K562 (cell line): ENCODE data around the gene GPC2. TPM values are rescaled to one million over a fixed set of nuclear protein-coding genes. Genes with fewer than 3 reads are reported as not detected.
A peak's percentile ranks its signal among the peaks of the same experiment; 100 is the strongest.

Experiments
- ATAC-seq: fragments of 200-7000 bp; cut with Tn5 transposase; 3 replicates; pipeline ENCODE4 v1.9.1; 2020; ENCODE audit warnings: moderate library complexity
- BruUV-seq: library from RNA; stranded (reverse); fragments of 400-500 nt; replicated peaks from 2 replicates; lab custom pipeline; 2021; lab: Mats Ljungman, UMichigan
- CTCF ChIA-PET: fragments of 300-600 bp; formaldehyde crosslinking; extraction: SDS; loops from one replicate; lab custom pipeline; 2021; ENCODE audit warnings: low intra/inter-chr PET ratio; lab: Yijun Ruan, JAX
- POLR2A ChIA-PET: fragments of 300-600, 350-650 bp; sonication (Branson Sonifier 250); formaldehyde crosslinking; extraction: SDS; loops from one replicate; lab custom pipeline; 2021; ENCODE audit warnings: antibody characterized with exemption, inconsistent platforms; lab: Yijun Ruan, JAX
- DNase-seq, 4 experiments: peaks; one replicate each; pipeline versions ENCODE4 v3.0.0 to v3.0.0-alpha.2; 2011 to 2018; ENCODE audit warnings: low spot score in 3 of 4, mixed read lengths in 3 of 4; ENCODE audit errors: extremely low read depth in 1 of 4
- FAIRE-seq: peaks from 2 replicates; lab custom pipeline; 2011; peaks lifted over from hg19 to GRCh38; lab: Jason Lieb, UNC
- H2AFZ ChIP-seq: 2 replicates; pipeline ENCODE4 v1.6.0; 2011; ENCODE audit warnings: low read depth, low read length, control low read depth, inconsistent platforms
- H3K27ac ChIP-seq: fragments of 200-600 bp; 3 replicates; pipeline ENCODE4 v1.8.0; 2011; ENCODE audit warnings: low read depth, mild to moderate bottlenecking, control low read depth, inconsistent platforms, low read length, moderate library complexity, mixed read lengths; ENCODE audit errors: extremely low read depth
- H3K27me3 ChIP-seq, 2 experiments: fragments of 300-600 bp in 1 of 2; 2 replicates in 1 of 2; 3 replicates in 1 of 2; pipeline versions ENCODE4 v1.6.0 to v1.8.0; 2011; ENCODE audit warnings: inconsistent platforms in 2 of 2, low read length in 2 of 2, mild to moderate bottlenecking in 1 of 2, mixed read lengths in 1 of 2, moderate library complexity in 1 of 2; ENCODE audit not compliant: control insufficient read depth in 2 of 2, insufficient read depth in 2 of 2
- H3K36me3 ChIP-seq: fragments of 300-600 bp; 3 replicates; pipeline ENCODE4 v1.8.0; 2011; ENCODE audit warnings: mild to moderate bottlenecking, low read length, inconsistent platforms; ENCODE audit not compliant: control insufficient read depth, insufficient read depth
- H3K4me1 ChIP-seq, 2 experiments: fragments of 200-600 bp in 1 of 2; replicated peaks in 1 of 2; 2 replicates in 1 of 2; 3 replicates in 1 of 2; pipeline versions ENCODE4 v1.5.1 to v1.8.0; 2011; ENCODE audit warnings: inconsistent platforms in 2 of 2, low read length in 2 of 2, mild to moderate bottlenecking in 1 of 2, mixed read lengths in 1 of 2, moderate library complexity in 1 of 2; ENCODE audit not compliant: control insufficient read depth in 2 of 2, insufficient read depth in 2 of 2
- H3K4me2 ChIP-seq: 2 replicates; pipeline ENCODE4 v1.6.1; 2011; ENCODE audit warnings: low read length, control low read depth, inconsistent platforms, mixed read lengths; ENCODE audit not compliant: insufficient read depth
- H3K4me3 ChIP-seq: fragments of 200-600 bp; sonication (generic), shearing (Covaris generic); 2 replicates; pipeline ENCODE4 v1.5.1; 2016; ENCODE audit warnings: control low read depth, inconsistent platforms
- H3K79me2 ChIP-seq: fragments of 200-600 bp; 3 replicates; pipeline ENCODE4 v1.8.0; 2011; ENCODE audit warnings: low read length, inconsistent platforms; ENCODE audit not compliant: control insufficient read depth, insufficient read depth
- H3K9ac ChIP-seq, 2 experiments: 2 replicates each; pipeline versions ENCODE4 v1.6.0 to v1.6.1; 2011; ENCODE audit warnings: low read depth in 2 of 2, low read length in 2 of 2, control low read depth in 1 of 2, inconsistent platforms in 1 of 2, mild to moderate bottlenecking in 1 of 2, mixed read lengths in 1 of 2; ENCODE audit not compliant: insufficient read depth in 1 of 2
- H3K9me1 ChIP-seq: one replicate; pipeline ENCODE4 v1.6.0; 2011; ENCODE audit warnings: inconsistent platforms, mild to moderate bottlenecking, low read length, moderate library complexity; ENCODE audit not compliant: control insufficient read depth, insufficient read depth
- H3K9me3 ChIP-seq: replicated peaks from 2 replicates; pipeline ENCODE4 v1.5.1; 2011; ENCODE audit warnings: low read depth, low read length, inconsistent platforms; ENCODE audit not compliant: control insufficient read depth, insufficient read depth
- H4K20me1 ChIP-seq: replicated peaks from 2 replicates; pipeline ENCODE4 v1.6.1; 2011; ENCODE audit warnings: low read length, inconsistent platforms, mixed read lengths; ENCODE audit not compliant: control insufficient read depth, insufficient read depth
- GABPB2 ChIP-seq: fragments of 250-450 bp; sonication (Bioruptor Pico); conservative IDR thresholded peaks from 2 replicates; pipeline ENCODE4 v1.5.1; 2021; ENCODE audit warnings: mild to moderate bottlenecking
- IRF9 ChIP-seq: fragments of 450-650 bp; IDR thresholded peaks from 2 replicates; pipeline ENCODE4 v1.6.1; 2016; ENCODE audit warnings: missing biosample characterization, missing genetic modification characterization
- KLF13 ChIP-seq: fragments of 450-650 bp; IDR thresholded peaks from 2 replicates; pipeline ENCODE4 v1.6.1; 2016; ENCODE audit warnings: missing genetic modification characterization, low read depth, mild to moderate bottlenecking, missing compliant biosample characterization, moderate library complexity, borderline replicate concordance
- POLR2G ChIP-seq: fragments of 200-400 bp; formaldehyde crosslinking; IDR thresholded peaks from 2 replicates; pipeline ENCODE4 v1.6.1; 2017; ENCODE audit warnings: low read depth, mild to moderate bottlenecking, antibody characterized with exemption, low read length, moderate library complexity
- PREB ChIP-seq: sonication (generic); formaldehyde crosslinking; IDR thresholded peaks from 2 replicates; pipeline ENCODE4 v1.8.1; 2023; ENCODE audit warnings: mild to moderate bottlenecking, missing genetic modification reagents
- SRSF7 ChIP-seq: fragments of 200-400 bp; formaldehyde crosslinking; optimal IDR thresholded peaks from 2 replicates; pipeline ENCODE3; 2017; ENCODE audit warnings: mild to moderate bottlenecking, low read depth, low read length
- SUPT5H ChIP-seq: fragments of 450-650 bp; IDR thresholded peaks from 2 replicates; pipeline ENCODE4 v1.6.1; 2016
- TAF15 ChIP-seq: fragments of 200-400 bp; formaldehyde crosslinking; IDR thresholded peaks from 2 replicates; pipeline ENCODE4 v1.6.1; 2017; ENCODE audit warnings: mild to moderate bottlenecking, low read depth, low read length, moderate library complexity
- ZBTB33 ChIP-seq: sonication (generic); formaldehyde crosslinking; IDR thresholded peaks from 2 replicates; pipeline ENCODE4 v1.8.1; 2023; ENCODE audit warnings: mild to moderate bottlenecking, missing genetic modification reagents
- ZBTB34 ChIP-seq: fragments of 250-450 bp; sonication (Bioruptor Pico); IDR thresholded peaks from 2 replicates; pipeline ENCODE4 v1.8.0; 2021; ENCODE audit warnings: mild to moderate bottlenecking, moderate library complexity
- ZNF354B ChIP-seq: fragments of 250-450 bp; sonication (Bioruptor Pico); IDR thresholded peaks from 2 replicates; pipeline ENCODE4 v1.4.0; 2020
- WGBS: fragments of 100-300 bp; shearing (Covaris generic); methylation state at CpG from one replicate; pipeline ENCODE4 v1.1.6; 2016; ENCODE audit warnings: low coverage, mixed read lengths; ENCODE audit not compliant: insufficient coverage; ENCODE audit errors: missing lambda C conversion rate; 5-methylcytosine and 5-hydroxymethylcytosine counted together
- in situ Hi-C: fragments of 300-500 bp; cut with MboI; formaldehyde crosslinking; loops from 4 replicates; pipeline ENCODE4 v1.15.0; 2018; ENCODE audit warnings: inconsistent platforms, mixed read lengths
- intact Hi-C: fragments of 100-400 bp; cut with micrococcal nuclease; formaldehyde crosslinking; loops from 2 replicates; pipeline ENCODE4 v1.14.2; 2022
- polyA plus RNA-seq, 8 experiments: library from polyadenylated mRNA; depleted of rRNA in 4 of 8; stranded (reverse) in 5 of 8; unstranded in 3 of 8; fragments of >200 nt; fragmentation: Nextera tagmentation in 2 of 8; fragmentation: Illumina TruSeq in 1 of 8; extraction: Ambion mirVana in 2 of 8; extraction: Trizol in 1 of 8; gene quantifications; 2 replicates each; pipeline versions ENCODE4 v1.2.1 to v1.2.3, GENCODE V29; 2011 to 2014; ENCODE audit warnings: inconsistent platforms in 1 of 8, missing spikeins in 1 of 8
- total RNA-seq, 7 experiments: library from RNA; depleted of rRNA in 6 of 7; stranded (reverse); fragments of >200 nt in 6 of 7; fragmentation: Illumina TruSeq in 2 of 7; extraction: Trizol in 2 of 7; gene quantifications; 2 replicates each; pipeline versions ENCODE4 v1.2.1 to v1.2.3, GENCODE V29; 2011 to 2021; ENCODE audit warnings: low replicate concordance in 1 of 7

GPC2 gene
- total and polyA plus RNA-seq, 9 of the 15 experiments (the other 6 are each of a cell fraction or from before 2014, with no cell fraction given): 0.06 to 7.7 (median 1.4) TPM; not detected in 1

GRCh38 chr7:100154651-100155491, 22.3 kb downstream of the GPC2 start (continued):
- TF ChIP-seq KLF13 (tag): no peak
- no peak for TF ChIP-seq IRF9 (tag)
- peak; percentile 78; the same call in 1 of the 2 replicates for TF ChIP-seq POLR2G

GRCh38 chr7:100153708-100154535, 23.3 kb downstream of the GPC2 start:
- ChIA-PET POLR2A (no interaction called here), CTCF (no interaction called here)
- TF ChIP-seq ZBTB34 (CRISPR knock-in tag): no peak
- no peak for TF ChIP-seq ZBTB33
- TF ChIP-seq TAF15: 0 out of 2 replicates have a peak, but pooled peaks have one; percentile 66
- TF ChIP-seq SRSF7: no peak
- TF ChIP-seq ZNF354B (CRISPR knock-in tag): no peak
- no peak for TF ChIP-seq PREB
- TF ChIP-seq GABPB2 (CRISPR knock-in tag): no peak
- peak; percentile 63 for TF ChIP-seq POLR2G
- TF ChIP-seq SUPT5H: 0 out of 2 replicates have a peak, but pooled peaks have one; percentile 50

More at GRCh38 chr7:100153708-100154535, 23.3 kb downstream of the GPC2 start:
- no peak overlapping the region; the same call in 2 of the 3 replicates for H3K27ac ChIP-seq
- H3K9ac ChIP-seq: peak overlapping the region in 1 of 2 experiments; percentile 83; a peak in 2 of 4 replicates
- H3K4me1 ChIP-seq: peaks cover 30 to 76% of the 10 kb centered on the region in 2 experiments
- ATAC-seq (no peak), DNase-seq (peak in 3 of 4 experiments; percentile 36 to 64 (median 44)), FAIRE-seq (no peak)
- no peaks in the 10 kb centered on the region for H3K27me3 ChIP-seq
- no peak overlapping the region for H3K4me3 ChIP-seq
- no peaks in the 10 kb centered on the region for H3K9me3 ChIP-seq
- H3K4me2 ChIP-seq: no peak overlapping the region
- H3K36me3 ChIP-seq: peaks cover 64% of the 10 kb centered on the region
- H4K20me1 ChIP-seq: peaks cover 10% of the 10 kb centered on the region
- intact Hi-C loops (no loop called here), in situ Hi-C loops (no loop called here)
- WGBS: 63% methylated on average over 15 of the region's 16 CpGs
- peaks cover 46% of the 10 kb centered on the region for H3K79me2 ChIP-seq
- H3K9me1 ChIP-seq: no peaks in the 10 kb centered on the region
- no peak overlapping the region for H2AFZ ChIP-seq
- no TSS peak for BruUV-seq
